K562 (cell line): ENCODE results near the gene C3. TPM values are rescaled to one million over a fixed set of nuclear protein-coding genes. Genes with fewer than 3 reads are reported as not detected.

Experiments
- BCOR ChIP-seq: fragments of 450-650 bp; IDR thresholded peaks from 2 replicates; pipeline ENCODE4 v1.6.1; 2016
- CREB1 ChIP-seq, 2 experiments: sonication (generic) in 1 of 2; formaldehyde crosslinking in 1 of 2; IDR thresholded peaks; 2 replicates each; pipeline versions ENCODE4 v1.6.1 to v1.8.0; 2012 to 2022; ENCODE audit warnings: inconsistent platforms in 1 of 2, mild to moderate bottlenecking in 1 of 2, missing genetic modification reagents in 1 of 2, moderate library complexity in 1 of 2
- CSDE1 ChIP-seq, 2 experiments: fragments of 450-650 bp; IDR thresholded peaks; 2 replicates each; pipeline ENCODE4 v1.6.1; 2016; ENCODE audit warnings: mild to moderate bottlenecking in 1 of 2
- CXXC5 ChIP-seq: fragments of 250-450 bp; sonication (Bioruptor Pico); IDR thresholded peaks from 2 replicates; pipeline ENCODE4 v1.8.0; 2022; ENCODE audit warnings: inconsistent platforms, mild to moderate bottlenecking, moderate library complexity
- E2F3 ChIP-seq: fragments of 250-450 bp; sonication (Bioruptor Pico); IDR thresholded peaks from 2 replicates; pipeline ENCODE4 v1.4.0; 2020; ENCODE audit warnings: mild to moderate bottlenecking
- GATAD2B ChIP-seq: fragments of 450-650 bp; IDR thresholded peaks from 2 replicates; pipeline ENCODE4 v1.6.1; 2017; ENCODE audit warnings: mild to moderate bottlenecking, borderline replicate concordance
- KDM4B ChIP-seq, 2 experiments: fragments of 450-650 bp in 1 of 2; sonication (generic) in 1 of 2; IDR thresholded peaks; 2 replicates each; pipeline ENCODE4 v1.6.1; 2016 to 2017; ENCODE audit warnings: borderline replicate concordance in 2 of 2, antibody characterized with exemption in 1 of 2, low read depth in 1 of 2, mild to moderate bottlenecking in 1 of 2
- MXI1 ChIP-seq: IDR thresholded peaks from 2 replicates; pipeline ENCODE4 v1.6.1; 2011; ENCODE audit warnings: low read depth, mild to moderate bottlenecking, improper control_type of control experiment, low read length
- NONO ChIP-seq, 2 experiments: fragments of 200-400 bp in 1 of 2; fragments of 450-650 bp in 1 of 2; formaldehyde crosslinking in 1 of 2; IDR thresholded peaks; 2 replicates each; pipeline ENCODE4 v1.6.1; 2017; ENCODE audit warnings: low read depth in 2 of 2, mild to moderate bottlenecking in 2 of 2, moderate library complexity in 2 of 2, low read length in 1 of 2
- PCBP1 ChIP-seq: fragments of 200-400 bp; formaldehyde crosslinking; IDR thresholded peaks from 2 replicates; pipeline ENCODE4 v1.6.1; 2018; ENCODE audit warnings: mild to moderate bottlenecking, low read depth, low read length; ENCODE audit not compliant: poor library complexity, severe bottlenecking
- POLR2A ChIP-seq: fragments of 450-650 bp; conservative IDR thresholded peaks from 2 replicates; pipeline ENCODE4 v1.6.1; 2016
- RB1 ChIP-seq: fragments of 450-650 bp; IDR thresholded peaks from 2 replicates; pipeline ENCODE4 v1.6.1; 2017; ENCODE audit warnings: low read depth, mild to moderate bottlenecking
- SIN3A ChIP-seq, 2 experiments: fragments of 150-350 bp in 1 of 2; IDR thresholded peaks; 2 replicates each; pipeline ENCODE4 v1.6.1; 2011 to 2016; ENCODE audit warnings: borderline replicate concordance in 2 of 2, low read depth in 2 of 2, low read length in 2 of 2, mild to moderate bottlenecking in 2 of 2, moderate library complexity in 2 of 2; ENCODE audit not compliant: control insufficient read depth in 1 of 2
- TAF9B ChIP-seq: fragments of 450-650 bp; IDR thresholded peaks from 2 replicates; pipeline ENCODE4 v1.6.1; 2018; ENCODE audit warnings: mild to moderate bottlenecking; ENCODE audit not compliant: partially characterized antibody
- ZNF232 ChIP-seq: sonication (generic); formaldehyde crosslinking; IDR thresholded peaks from 2 replicates; pipeline ENCODE4 v1.8.0; 2022; ENCODE audit warnings: mild to moderate bottlenecking, missing genetic modification reagents
- ZNF3 ChIP-seq: fragments of 250-450 bp; sonication (Bioruptor Pico); IDR thresholded peaks from 2 replicates; pipeline ENCODE4 v1.5.0; 2021; ENCODE audit warnings: mild to moderate bottlenecking, moderate library complexity
- ZNF324 ChIP-seq: fragments of 250-450 bp; sonication (Bioruptor Pico); IDR thresholded peaks from 2 replicates; pipeline ENCODE4 v1.4.0; 2020; ENCODE audit warnings: mild to moderate bottlenecking
- ZNF766 ChIP-seq: fragments of 200-800 bp; sonication (Bioruptor generic); conservative IDR thresholded peaks from 2 replicates; pipeline ENCODE4 v1.6.1; 2016; ENCODE audit warnings: missing genetic modification characterization, missing compliant biosample characterization
- ZNF830 ChIP-seq: fragments of 250-450 bp; sonication (Bioruptor Pico); IDR thresholded peaks from 2 replicates; pipeline ENCODE4 v1.5.0; 2021; ENCODE audit warnings: mild to moderate bottlenecking
- polyA plus RNA-seq, 8 experiments: library from polyadenylated mRNA; depleted of rRNA in 4 of 8; stranded (reverse) in 5 of 8; unstranded in 3 of 8; fragments of >200 nt; fragmentation: Nextera tagmentation in 2 of 8; fragmentation: Illumina TruSeq in 1 of 8; extraction: Ambion mirVana in 2 of 8; extraction: Trizol in 1 of 8; gene quantifications; 2 replicates each; pipeline versions ENCODE4 v1.2.1 to v1.2.3, GENCODE V29; 2011 to 2014; ENCODE audit warnings: inconsistent platforms in 1 of 8, missing spikeins in 1 of 8
- total RNA-seq, 7 experiments: library from RNA; depleted of rRNA in 6 of 7; stranded (reverse); fragments of >200 nt in 6 of 7; fragmentation: Illumina TruSeq in 2 of 7; extraction: Trizol in 2 of 7; gene quantifications; 2 replicates each; pipeline versions ENCODE4 v1.2.1 to v1.2.3, GENCODE V29; 2011 to 2021; ENCODE audit warnings: low replicate concordance in 1 of 7
- TF ChIP-seq, protein P1 (sequence below): fragments of 450-650 bp; IDR thresholded peaks from 2 replicates; pipeline ENCODE4 v1.7.1; 2018; ENCODE audit warnings: mild to moderate bottlenecking, low read depth; ENCODE audit not compliant: partially characterized antibody
- TF ChIP-seq, protein P2 (sequence below): fragments of 200-800 bp; sonication (Bioruptor generic); IDR thresholded peaks from 2 replicates; pipeline ENCODE4 v1.6.1; 2017; ENCODE audit warnings: missing genetic modification characterization, missing compliant biosample characterization

C3 gene
- total and polyA plus RNA-seq, 9 of the 15 experiments (the other 6 are each of a cell fraction or from before 2014, with no cell fraction given) = 0.59 to 10.6 (median 2.2) TPM

- TF ChIP-seq ZNF766 (CRISPR knock-in tag) = 0 out of 2 replicates have a peak, but pooled peaks have one; percentile 24
- peak; percentile 47; the same call in 1 of the 2 replicates for TF ChIP-seq POLR2A
- TF ChIP-seq BCOR = no peak
- 0 out of 2 replicates have a peak, but pooled peaks have one; percentile 26 for TF ChIP-seq ZNF232 (CRISPR knock-in tag)
- TF ChIP-seq GATAD2B = 0 out of 2 replicates have a peak, but pooled peaks have one; percentile 37
- 0 out of 4 replicates have a peak, but pooled peaks of 1 of the 2 experiments have one; percentile 52 for TF ChIP-seq SIN3A (IDR thresholded peaks at IDR 0.05; ENCODE audit: borderline replicate concordance in 2 of 2, control insufficient read depth in 1 of 2, low read depth in 2 of 2, low read length in 2 of 2)
- TF ChIP-seq MXI1 = 0 out of 2 replicates have a peak, but pooled peaks have one; percentile 2
- 0 out of 4 replicates have a peak, but pooled peaks of 1 of the 2 experiments have one; percentile 17 for TF ChIP-seq KDM4B (IDR thresholded peaks at IDR 0.05; ENCODE audit: borderline replicate concordance in 2 of 2, low read depth in 1 of 2)
- TF ChIP-seq, protein P1, sequence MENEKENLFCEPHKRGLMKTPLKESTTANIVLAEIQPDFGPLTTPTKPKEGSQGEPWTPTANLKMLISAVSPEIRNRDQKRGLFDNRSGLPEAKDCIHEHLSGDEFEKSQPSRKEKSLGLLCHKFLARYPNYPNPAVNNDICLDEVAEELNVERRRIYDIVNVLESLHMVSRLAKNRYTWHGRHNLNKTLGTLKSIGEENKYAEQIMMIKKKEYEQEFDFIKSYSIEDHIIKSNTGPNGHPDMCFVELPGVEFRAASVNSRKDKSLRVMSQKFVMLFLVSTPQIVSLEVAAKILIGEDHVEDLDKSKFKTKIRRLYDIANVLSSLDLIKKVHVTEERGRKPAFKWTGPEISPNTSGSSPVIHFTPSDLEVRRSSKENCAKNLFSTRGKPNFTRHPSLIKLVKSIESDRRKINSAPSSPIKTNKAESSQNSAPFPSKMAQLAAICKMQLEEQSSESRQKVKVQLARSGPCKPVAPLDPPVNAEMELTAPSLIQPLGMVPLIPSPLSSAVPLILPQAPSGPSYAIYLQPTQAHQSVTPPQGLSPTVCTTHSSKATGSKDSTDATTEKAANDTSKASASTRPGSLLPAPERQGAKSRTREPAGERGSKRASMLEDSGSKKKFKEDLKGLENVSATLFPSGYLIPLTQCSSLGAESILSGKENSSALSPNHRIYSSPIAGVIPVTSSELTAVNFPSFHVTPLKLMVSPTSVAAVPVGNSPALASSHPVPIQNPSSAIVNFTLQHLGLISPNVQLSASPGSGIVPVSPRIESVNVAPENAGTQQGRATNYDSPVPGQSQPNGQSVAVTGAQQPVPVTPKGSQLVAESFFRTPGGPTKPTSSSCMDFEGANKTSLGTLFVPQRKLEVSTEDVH = peak; percentile 92
- peak in 1 of 2 experiments; percentile 70; a peak in 2 of 4 replicates for TF ChIP-seq NONO (IDR thresholded peaks at IDR 0.05; ENCODE audit: low read depth in 2 of 2, low read length in 1 of 2)
- TF ChIP-seq ZNF3 (CRISPR knock-in tag) = no peak
- no peak for TF ChIP-seq ZNF324 (CRISPR knock-in tag)
- TF ChIP-seq CSDE1 (IDR thresholded peaks at IDR 0.05) = no peak
- peak; percentile 90 for TF ChIP-seq RB1
- TF ChIP-seq ZNF830 (CRISPR knock-in tag) = no peak
- TF ChIP-seq, protein P2, sequence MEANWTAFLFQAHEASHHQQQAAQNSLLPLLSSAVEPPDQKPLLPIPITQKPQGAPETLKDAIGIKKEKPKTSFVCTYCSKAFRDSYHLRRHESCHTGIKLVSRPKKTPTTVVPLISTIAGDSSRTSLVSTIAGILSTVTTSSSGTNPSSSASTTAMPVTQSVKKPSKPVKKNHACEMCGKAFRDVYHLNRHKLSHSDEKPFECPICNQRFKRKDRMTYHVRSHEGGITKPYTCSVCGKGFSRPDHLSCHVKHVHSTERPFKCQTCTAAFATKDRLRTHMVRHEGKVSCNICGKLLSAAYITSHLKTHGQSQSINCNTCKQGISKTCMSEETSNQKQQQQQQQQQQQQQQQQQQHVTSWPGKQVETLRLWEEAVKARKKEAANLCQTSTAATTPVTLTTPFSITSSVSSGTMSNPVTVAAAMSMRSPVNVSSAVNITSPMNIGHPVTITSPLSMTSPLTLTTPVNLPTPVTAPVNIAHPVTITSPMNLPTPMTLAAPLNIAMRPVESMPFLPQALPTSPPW (CRISPR knock-in tag) = peak; percentile 89
- peak; percentile 61 for TF ChIP-seq PCBP1
- TF ChIP-seq CXXC5 = peak; percentile 34
- 0 out of 2 replicates have a peak, but pooled peaks have one; percentile 20 for TF ChIP-seq CREB1 (IDR thresholded peaks at IDR 0.05)
- no peak for TF ChIP-seq CREB1 (CRISPR knock-in tag; IDR thresholded peaks at IDR 0.05)
- no peak for TF ChIP-seq TAF9B
- peak; percentile 79 for TF ChIP-seq E2F3
These were observed 20.3 kb upstream of the C3 start (continued) for GRCh38 chr19:6740589-6741343.
